IPS-NIHi11 (cell line): ENCODE measurements around the gene GPR84.

Experiments
- DNase-seq: peaks from one replicate; pipeline ENCODE4 v3.0.0; 2012; ENCODE audit warnings: mixed read lengths, low spot score

The GPR84 gene

GRCh38 chr12:54364413-54364812 lies at the start of gene GPR84:
GPR84 (minus strand) TSS chr12:54364486; CDS start chr12:54363851, 635 bp downstream.
- DNase-seq, result no peak

DNA sequence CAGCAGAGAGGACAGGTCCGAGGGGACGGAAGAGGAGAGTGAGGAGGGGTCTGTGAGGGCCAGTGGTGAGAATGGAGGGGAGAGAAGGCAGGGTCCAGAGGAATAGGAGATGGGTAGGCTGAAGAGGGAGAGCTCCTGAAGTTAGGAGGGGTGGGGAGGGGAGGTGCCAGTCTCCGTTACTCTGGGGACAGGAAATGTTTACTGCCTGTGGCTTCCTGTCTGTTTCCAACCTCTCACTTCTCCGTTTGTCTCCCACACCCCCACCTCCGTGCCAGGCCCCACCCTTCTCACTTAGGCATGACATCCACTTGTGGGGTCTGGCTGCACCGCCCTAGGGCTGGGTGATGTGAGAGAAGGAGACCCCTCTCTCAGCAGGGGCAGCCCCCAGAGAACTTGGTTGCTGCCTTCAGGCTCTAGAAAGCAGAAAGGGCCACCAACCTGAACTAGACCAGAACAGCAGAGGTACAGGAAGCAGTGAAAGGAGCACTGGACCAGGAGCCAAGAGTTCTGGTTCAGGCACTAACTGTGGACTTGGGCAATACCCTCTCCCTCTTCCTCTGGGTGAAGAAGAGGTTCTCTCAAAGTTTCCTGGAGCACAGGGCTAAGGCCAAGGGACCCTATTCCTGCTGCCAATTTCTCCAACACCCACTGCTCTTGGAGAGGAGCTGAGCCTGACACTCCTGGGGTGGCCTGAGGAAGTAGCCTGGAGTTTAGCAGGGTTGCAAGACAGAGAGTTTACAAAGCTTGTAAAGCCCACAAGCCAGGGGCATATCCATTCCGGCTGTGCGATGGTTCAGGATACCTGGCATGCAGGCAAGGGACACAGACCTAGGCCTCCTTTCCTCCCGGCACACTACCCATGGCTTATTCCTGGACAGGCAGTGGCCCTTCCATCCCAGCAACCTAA lies 49.3 kb upstream of the GPR84 start:
- no peak for DNase-seq

DNA sequence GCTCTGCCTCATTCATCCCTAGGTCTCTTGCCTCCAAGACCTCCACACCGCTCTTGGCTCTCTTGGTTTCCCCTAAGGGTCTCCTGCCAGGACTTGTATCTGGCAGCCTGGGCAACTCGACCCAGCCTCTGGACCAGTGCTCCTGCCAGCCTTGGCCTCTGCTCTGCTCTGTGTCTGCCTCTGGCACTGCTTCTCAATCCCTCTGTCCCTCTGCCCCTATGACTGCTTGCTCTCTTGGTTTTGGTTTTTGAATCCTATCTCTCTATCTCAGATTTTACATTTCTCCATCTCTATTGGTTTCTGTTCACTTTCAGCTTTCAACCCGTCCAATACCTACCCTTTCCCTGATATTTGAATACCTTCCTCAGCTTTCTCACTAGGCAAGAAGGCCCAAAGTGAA lies 48.5 kb upstream of the GPR84 start:
- no peak for DNase-seq

- DNase-seq, result no peak
Observed at GRCh38 chr12:54412348-54412747, 48.1 kb upstream of the GPR84 start.

DNA sequence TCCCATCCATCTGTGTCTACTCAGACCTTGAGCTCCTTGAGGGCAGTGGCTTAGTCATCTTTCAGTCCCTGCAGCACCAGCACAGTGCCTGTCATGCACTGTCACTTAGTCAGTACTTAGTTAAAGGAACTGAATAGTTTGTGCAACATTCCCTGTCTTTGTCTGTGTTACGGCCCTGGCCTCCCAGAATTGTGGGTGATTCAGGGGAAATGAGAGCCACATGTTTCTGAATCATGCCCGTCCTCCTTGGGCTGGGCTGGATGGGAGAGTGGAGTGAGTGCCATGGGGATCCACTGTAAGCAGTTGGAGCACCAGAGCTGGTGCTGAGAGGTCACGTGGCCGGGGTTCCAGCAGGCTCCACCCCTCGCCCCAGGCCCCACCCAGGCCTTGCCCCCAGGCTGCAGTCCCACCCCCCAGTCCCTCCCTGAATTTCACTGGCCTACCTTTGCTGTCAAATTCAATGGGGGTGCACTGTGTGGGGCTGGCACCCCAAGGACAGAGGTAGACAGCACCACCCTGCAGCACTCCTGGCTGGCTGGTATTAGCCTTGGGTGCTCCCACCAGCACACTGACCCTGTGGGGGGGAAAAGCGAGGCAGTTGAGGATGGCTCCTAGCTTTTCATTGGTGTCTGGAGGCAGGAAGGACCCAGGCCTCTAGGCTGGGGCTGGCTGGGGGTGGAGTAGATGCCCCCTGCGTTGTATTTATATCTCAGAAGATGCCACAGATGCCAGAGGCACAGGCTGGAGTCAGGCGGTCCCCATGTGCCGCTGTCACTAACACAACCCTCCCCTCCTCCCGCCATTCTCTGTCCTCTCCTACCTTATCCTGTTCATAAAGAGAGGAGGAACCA lies 47.3 kb upstream of the GPR84 start:
- DNase-seq, result peak; percentile 84

- no peak for DNase-seq
Observed at GRCh38 chr12:54409267-54409666, 45.0 kb upstream of the GPR84 start.

GRCh38 chr12:54407183-54407905 lies 43.1 kb upstream of the GPR84 start:
- no peak for DNase-seq

DNA sequence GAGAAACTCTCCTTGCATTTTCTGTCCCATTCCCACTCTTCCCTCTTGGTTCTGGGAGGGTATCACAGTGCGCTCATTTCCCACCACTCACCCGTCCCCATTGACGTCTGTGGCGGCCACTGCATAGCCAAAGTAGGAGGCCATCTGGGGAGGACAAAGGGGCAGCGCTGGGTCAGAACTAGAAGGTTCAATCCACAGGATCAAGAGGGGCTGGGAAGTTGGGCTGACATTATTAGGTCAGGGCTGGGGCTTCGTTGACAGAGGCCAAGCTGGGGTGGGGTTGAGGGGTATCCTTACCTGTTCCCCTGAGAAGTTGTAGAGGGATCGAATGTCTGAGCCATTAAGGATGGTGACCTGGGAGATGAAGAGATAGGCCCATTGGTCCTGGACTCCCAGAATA lies 41.3 kb upstream of the GPR84 start:
- no peak for DNase-seq

GRCh38 chr12:54405106-54405505 lies 40.8 kb upstream of the GPR84 start:
- DNase-seq, result no peak

GRCh38 chr12:54404061-54405004 lies 40.0 kb upstream of the GPR84 start:
- DNase-seq, result peak; percentile 80

- DNase-seq, result no peak
Observed at GRCh38 chr12:54401119-54401518, 36.8 kb upstream of the GPR84 start.

GRCh38 chr12:54398995-54399793 lies 34.9 kb upstream of the GPR84 start:
- peak; percentile 93 for DNase-seq

DNA sequence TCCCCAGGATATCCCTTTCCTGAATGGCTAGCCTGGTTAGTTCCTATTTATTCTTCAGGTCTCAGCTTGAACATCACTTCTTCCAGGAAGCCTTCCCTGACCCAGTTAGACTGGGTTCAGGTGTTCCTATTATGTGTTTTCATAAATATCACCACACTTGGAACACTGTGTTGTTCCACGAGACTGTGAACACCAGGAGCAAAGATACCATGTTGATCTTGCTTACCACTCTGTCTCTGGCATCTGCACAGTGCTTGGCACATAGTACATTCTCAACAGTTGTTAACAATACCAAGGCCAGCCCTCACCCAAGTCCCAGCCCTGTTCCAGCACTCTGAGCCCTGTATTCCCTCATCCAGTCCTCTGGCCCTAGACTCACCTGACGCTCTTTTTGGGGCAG lies 33.9 kb upstream of the GPR84 start:
- no peak for DNase-seq

GRCh38 chr12:54397157-54397556 lies 32.9 kb upstream of the GPR84 start:
- DNase-seq, result no peak

DNA sequence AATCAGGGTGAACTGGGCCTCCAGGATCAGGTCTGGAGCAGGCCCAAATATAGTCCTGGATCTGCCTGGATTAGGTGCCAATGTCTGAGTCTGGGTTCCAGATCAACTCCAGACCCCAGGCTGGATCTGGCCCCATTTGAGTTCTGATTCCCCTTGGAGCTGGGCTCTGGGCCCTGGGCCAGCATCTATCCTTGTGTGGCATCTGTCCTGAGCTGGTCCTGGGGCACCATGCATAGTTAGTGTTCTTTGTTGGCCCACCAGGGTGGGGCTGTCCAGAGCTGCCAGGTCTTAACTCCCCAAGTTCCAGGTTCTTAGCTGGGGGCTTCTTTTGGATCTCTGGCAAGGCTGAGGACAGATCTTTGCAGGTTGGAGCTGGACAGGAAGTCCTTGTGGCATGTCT lies 31.3 kb upstream of the GPR84 start:
- DNase-seq, result no peak

- no peak for DNase-seq
Observed at GRCh38 chr12:54394986-54395385, 30.7 kb upstream of the GPR84 start.

GRCh38 chr12:54394281-54394719 lies 30.0 kb upstream of the GPR84 start:
- peak; percentile 70 for DNase-seq

- DNase-seq, result no peak
Observed at GRCh38 chr12:54393743-54394142, 29.5 kb upstream of the GPR84 start.

- no peak for DNase-seq
Observed at GRCh38 chr12:54393207-54393609, 28.9 kb upstream of the GPR84 start.

- DNase-seq, result no peak
Observed at GRCh38 chr12:54392485-54393206, 28.4 kb upstream of the GPR84 start.
